HG02870 (cell line): Measurements from ENCODE around the gene PTCH2.

Source experiments
- ATAC-seq: cut with Tn5 transposase; IDR thresholded peaks from one replicate; pipeline ENCODE4 v1.9.1; 2021; ENCODE audit warnings: mild to moderate bottlenecking, moderate library complexity; ENCODE audit not compliant: unreplicated experiment

The PTCH2 gene

GRCh38 chr1:44780583-44781121 lies 62.4 kb downstream of the PTCH2 start:
- ATAC-seq, result no peak

GRCh38 chr1:44778705-44779576 lies 64.1 kb downstream of the PTCH2 start:
- no peak for ATAC-seq

GRCh38 chr1:44777969-44778635 lies 65.0 kb downstream of the PTCH2 start:
- no peak for ATAC-seq

- no peak for ATAC-seq
These were observed 65.5 kb downstream of the PTCH2 start for GRCh38 chr1:44777547-44777946.

- no peak for ATAC-seq
These were observed 66.4 kb downstream of the PTCH2 start for GRCh38 chr1:44776730-44777068.

GRCh38 chr1:44775930-44776729 lies 66.9 kb downstream of the PTCH2 start:
- ATAC-seq, result peak; percentile 3

GRCh38 chr1:44775078-44775929 lies 67.7 kb downstream of the PTCH2 start, which contains the start of gene RPS8:
TSS of gene RPS8 (plus strand) at chr1:44775540. CDS start at chr1:44775597, 57 bp downstream.
- peak; percentile 61 for ATAC-seq
